ENCODE measurements around the gene SLC25A21.

Gene SLC25A21

GRCh38 chr14:36757734-36758601, 414.4 kb downstream of the SLC25A21 start:
- no peak for DNase-seq (ENCODE audit: low spot score)

- DNase-seq (ENCODE audit: low spot score), result no peak
Measured at GRCh38 chr14:36756226-36756625, 416.2 kb downstream of the SLC25A21 start.

GRCh38 chr14:36755756-36756155, 416.6 kb downstream of the SLC25A21 start:
- DNase-seq (ENCODE audit: low spot score), result no peak

- DNase-seq (ENCODE audit: low spot score), result no peak
Measured at GRCh38 chr14:36751920-36752319, 420.5 kb downstream of the SLC25A21 start.

- no peak for DNase-seq (ENCODE audit: low spot score)
Measured at GRCh38 chr14:36751106-36751505, 421.3 kb downstream of the SLC25A21 start.

- DNase-seq (ENCODE audit: low spot score), result no peak
Measured at GRCh38 chr14:36750244-36750643, 422.2 kb downstream of the SLC25A21 start.

- no peak for DNase-seq (ENCODE audit: low spot score)
Measured at GRCh38 chr14:36748610-36749213, 423.7 kb downstream of the SLC25A21 start.

- no peak for DNase-seq (ENCODE audit: low spot score)
Measured at GRCh38 chr14:36747411-36748184, 424.8 kb downstream of the SLC25A21 start.

GRCh38 chr14:36746872-36747271, 425.5 kb downstream of the SLC25A21 start:
- DNase-seq (ENCODE audit: low spot score), result no peak

- no peak for DNase-seq (ENCODE audit: low spot score)
Measured at GRCh38 chr14:36741858-36742257, 430.5 kb downstream of the SLC25A21 start.

- no peak for DNase-seq (ENCODE audit: low spot score)
Measured at GRCh38 chr14:36738269-36738668, 434.1 kb downstream of the SLC25A21 start.

- DNase-seq (ENCODE audit: low spot score), result no peak
Measured at GRCh38 chr14:36726128-36726527, 446.3 kb downstream of the SLC25A21 start.

- DNase-seq (ENCODE audit: low spot score), result no peak
Measured at GRCh38 chr14:36724162-36724561, 448.2 kb downstream of the SLC25A21 start.

GRCh38 chr14:36723530-36723929, 448.9 kb downstream of the SLC25A21 start:
- DNase-seq (ENCODE audit: low spot score), result no peak

GRCh38 chr14:36721877-36722276, 450.5 kb downstream of the SLC25A21 start:
- no peak for DNase-seq (ENCODE audit: low spot score)

GRCh38 chr14:36720657-36721056, 451.7 kb downstream of the SLC25A21 start:
- no peak for DNase-seq (ENCODE audit: low spot score)

- no peak for DNase-seq (ENCODE audit: low spot score)
Measured at GRCh38 chr14:36719823-36720222, 452.6 kb downstream of the SLC25A21 start.

GRCh38 chr14:36718216-36718615, 454.2 kb downstream of the SLC25A21 start:
- DNase-seq (ENCODE audit: low spot score), result no peak

- DNase-seq (ENCODE audit: low spot score), result no peak
Measured at GRCh38 chr14:36717363-36717762, 455.0 kb downstream of the SLC25A21 start.

GRCh38 chr14:36716614-36717184, 455.7 kb downstream of the SLC25A21 start:
- no peak for DNase-seq (ENCODE audit: low spot score)

- DNase-seq (ENCODE audit: low spot score), result no peak
Measured at GRCh38 chr14:36713960-36714703, 458.3 kb downstream of the SLC25A21 start.

GRCh38 chr14:36707570-36707969, 464.8 kb downstream of the SLC25A21 start:
- no peak for DNase-seq (ENCODE audit: low spot score)

Measured in hematopoietic multipotent progenitor cell treated with erythropoietin and hydrocortisone succinate and interleukin-3 and kit ligand, for 17 days (in vitro differentiated cells).